GM10248 (cell line): Measurements from ENCODE around the gene VPS35.

Experiments
- CTCF ChIA-PET: fragments of 300-600 bp; sonication (Branson Sonifier 250); formaldehyde crosslinking; extraction: SDS; loops from one replicate; lab custom pipeline; 2021; ENCODE audit warnings: antibody characterized with exemption; lab: Yijun Ruan, JAX
- POLR2A ChIA-PET: fragments of 350-650 bp; sonication (Branson Sonifier 250); formaldehyde crosslinking; extraction: SDS; loops from one replicate; lab custom pipeline; 2020; ENCODE audit warnings: antibody characterized with exemption; lab: Yijun Ruan, JAX
- DNase-seq: peaks from one replicate; pipeline ENCODE4 v3.0.0; 2012; ENCODE audit errors: extremely low spot score
- TF ChIP-seq, protein P1 (sequence below): IDR thresholded peaks from 2 replicates; pipeline ENCODE4 v1.5.1; 2012; ENCODE audit warnings: mild to moderate bottlenecking, low read depth; ENCODE audit errors: extremely low read depth, missing control alignments, control extremely low read depth

Gene VPS35

DNA sequence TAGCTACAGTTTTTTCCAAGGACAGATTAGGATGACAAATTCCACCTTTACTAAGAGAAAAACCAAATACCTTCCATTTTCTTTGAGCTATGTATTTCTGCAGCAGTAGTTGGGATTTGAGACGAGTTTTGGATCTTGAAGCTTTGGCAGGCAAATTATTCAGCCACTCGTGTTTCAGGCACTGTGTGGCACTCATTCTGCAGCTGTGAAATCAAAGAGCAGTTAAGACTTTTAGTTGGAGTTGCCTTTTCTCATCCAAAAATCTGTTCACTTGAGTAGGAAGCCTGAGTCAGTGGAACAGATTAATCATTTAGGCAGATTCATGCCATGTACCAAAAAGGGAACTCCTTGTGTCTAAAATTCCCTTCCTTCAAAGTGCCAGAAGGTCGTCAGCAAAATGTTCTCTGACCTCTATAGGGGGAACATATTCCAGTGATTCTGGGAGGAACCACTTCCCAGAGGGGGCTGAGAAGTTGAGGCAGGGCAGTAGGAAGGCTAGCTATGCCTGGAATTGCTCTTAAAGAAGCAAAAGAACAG is 20.6 kb upstream of the VPS35 start:
- CTCF ChIA-PET = interaction anchor here (0.9 to 2.2 kb wide), 5 partner anchors 10 to 19 kb away, joined by 3 to 9 read pairs (median 5); no protein-coding TSS in a partner anchor
- DNase-seq = no peak
- TF ChIP-seq, protein P1, sequence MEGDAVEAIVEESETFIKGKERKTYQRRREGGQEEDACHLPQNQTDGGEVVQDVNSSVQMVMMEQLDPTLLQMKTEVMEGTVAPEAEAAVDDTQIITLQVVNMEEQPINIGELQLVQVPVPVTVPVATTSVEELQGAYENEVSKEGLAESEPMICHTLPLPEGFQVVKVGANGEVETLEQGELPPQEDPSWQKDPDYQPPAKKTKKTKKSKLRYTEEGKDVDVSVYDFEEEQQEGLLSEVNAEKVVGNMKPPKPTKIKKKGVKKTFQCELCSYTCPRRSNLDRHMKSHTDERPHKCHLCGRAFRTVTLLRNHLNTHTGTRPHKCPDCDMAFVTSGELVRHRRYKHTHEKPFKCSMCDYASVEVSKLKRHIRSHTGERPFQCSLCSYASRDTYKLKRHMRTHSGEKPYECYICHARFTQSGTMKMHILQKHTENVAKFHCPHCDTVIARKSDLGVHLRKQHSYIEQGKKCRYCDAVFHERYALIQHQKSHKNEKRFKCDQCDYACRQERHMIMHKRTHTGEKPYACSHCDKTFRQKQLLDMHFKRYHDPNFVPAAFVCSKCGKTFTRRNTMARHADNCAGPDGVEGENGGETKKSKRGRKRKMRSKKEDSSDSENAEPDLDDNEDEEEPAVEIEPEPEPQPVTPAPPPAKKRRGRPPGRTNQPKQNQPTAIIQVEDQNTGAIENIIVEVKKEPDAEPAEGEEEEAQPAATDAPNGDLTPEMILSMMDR = no peak
- POLR2A ChIA-PET = no interaction called here

DNA sequence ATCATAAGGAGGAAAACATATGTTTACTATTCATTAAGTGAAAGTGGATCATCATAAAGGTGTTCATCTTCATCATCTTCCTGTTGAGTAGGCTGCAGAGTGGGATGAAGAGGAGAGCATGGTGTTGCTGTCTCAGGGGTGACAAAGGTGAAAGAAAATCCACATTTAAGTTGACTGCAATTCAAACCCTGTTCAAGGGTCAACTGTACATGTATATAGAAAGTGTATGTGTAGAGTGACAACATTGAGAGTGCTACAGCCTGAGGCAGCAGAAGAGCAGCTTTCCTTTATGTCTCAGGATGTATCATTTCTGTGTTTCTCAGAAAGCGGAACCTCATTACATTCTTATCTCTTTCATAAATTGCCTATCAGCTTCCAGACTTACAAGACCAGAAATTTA is 17.7 kb upstream of the VPS35 start:
- POLR2A ChIA-PET = no interaction called here
- TF ChIP-seq, protein P1 = no peak
- CTCF ChIA-PET = interaction anchor here (0.8 to 1.2 kb wide), 2 partner anchors 15 to 202 kb away, joined by 3 to 6 read pairs; no protein-coding TSS in a partner anchor
- no peak for DNase-seq

DNA sequence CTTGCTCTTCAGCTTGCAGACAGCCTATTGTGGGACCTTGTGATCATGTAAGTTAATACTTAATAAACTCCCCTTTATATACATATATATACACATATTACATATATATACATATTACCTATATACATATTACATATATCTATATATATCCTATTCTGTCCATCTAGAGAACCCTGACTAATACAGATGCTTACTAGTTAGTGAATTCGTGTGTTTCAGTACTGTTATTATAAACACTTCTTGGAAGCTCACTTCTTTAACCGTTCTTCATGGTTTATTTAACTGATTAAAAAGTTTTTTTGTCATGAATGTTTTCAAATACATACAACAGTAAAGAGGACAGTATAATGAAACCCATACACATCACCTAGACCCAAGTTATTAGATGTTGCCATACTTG is 13.1 kb upstream of the VPS35 start:
- TF ChIP-seq, protein P1 = no peak
- ChIA-PET POLR2A (no interaction called here), CTCF (no interaction called here)
- DNase-seq = no peak

DNA sequence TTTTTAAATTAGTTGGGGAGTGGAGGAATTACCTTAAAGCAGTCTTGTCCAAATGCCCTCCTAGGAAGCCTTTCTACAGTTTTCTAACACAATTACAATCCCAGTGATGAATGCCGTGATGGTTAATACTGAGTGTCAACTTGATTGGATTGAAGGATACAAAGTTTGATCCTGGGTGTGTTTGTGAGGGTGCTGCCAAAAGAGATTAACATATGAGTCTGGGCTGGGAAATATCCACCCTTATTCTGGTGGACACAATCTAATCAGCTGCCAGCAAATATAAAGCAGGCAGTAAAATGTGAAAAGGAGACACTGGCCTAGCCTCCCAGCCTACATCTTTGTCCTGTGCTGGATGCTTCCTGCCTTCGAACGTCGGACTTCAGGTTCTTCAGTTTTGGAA is 12.6 kb upstream of the VPS35 start:
- CTCF ChIA-PET = no interaction called here
- TF ChIP-seq, protein P1 = no peak
- no peak for DNase-seq
- POLR2A ChIA-PET = no interaction called here

DNA sequence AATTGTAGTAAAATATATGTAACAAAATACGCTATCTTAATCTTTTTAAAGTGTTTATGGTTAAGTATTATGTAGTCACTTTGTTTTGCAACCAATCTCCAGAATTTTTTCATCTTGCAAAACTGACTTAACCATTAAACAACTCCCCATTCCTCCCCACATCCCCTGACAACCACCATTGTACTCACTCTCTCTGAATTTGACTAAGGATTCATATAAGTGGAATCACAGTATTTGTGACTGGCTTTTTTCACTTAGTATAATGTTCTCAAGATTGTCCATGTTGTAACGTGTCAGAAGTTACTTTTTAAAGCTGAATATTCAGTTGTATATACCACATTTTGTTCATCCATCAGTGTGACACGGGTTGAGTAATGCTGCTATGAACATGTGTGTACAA is 11.1 kb upstream of the VPS35 start:
- CTCF ChIA-PET = interaction anchor here (2.1 kb wide), 1 partner anchor 9 kb away, joined by 9 read pairs; no protein-coding TSS in a partner anchor
- POLR2A ChIA-PET = no interaction called here

DNA sequence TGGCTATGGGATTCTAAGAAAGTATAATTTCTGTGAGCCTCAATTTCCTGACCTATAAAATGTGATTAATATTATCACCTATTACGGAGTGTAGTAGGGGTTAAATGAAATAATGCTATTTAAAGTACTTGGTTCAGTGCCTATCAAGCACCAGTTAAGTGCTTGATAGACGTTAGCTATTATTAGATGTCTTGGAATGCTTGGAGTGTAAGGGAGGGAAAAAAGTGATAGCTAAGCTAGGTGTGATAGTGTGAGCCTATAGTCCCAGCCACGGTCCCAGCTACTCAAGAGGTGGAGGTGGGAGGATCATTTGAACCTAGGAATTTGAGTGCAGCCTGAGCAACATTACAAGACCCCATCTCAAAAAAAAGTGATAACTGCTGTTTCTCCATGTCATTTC is 8.0 kb upstream of the VPS35 start:
- no peak for DNase-seq
- ChIA-PET CTCF (interaction anchor here (1.0 to 3.9 kb wide), 5 partner anchors 8 to 105 kb away, joined by 3 to 21 read pairs (median 3); no protein-coding TSS in a partner anchor), POLR2A (no interaction called here)
- TF ChIP-seq, protein P1 = no peak

More for the DNA sequence above, 11.1 kb upstream of the VPS35 start:
- TF ChIP-seq, protein P1 = no peak
- DNase-seq = no peak

DNA sequence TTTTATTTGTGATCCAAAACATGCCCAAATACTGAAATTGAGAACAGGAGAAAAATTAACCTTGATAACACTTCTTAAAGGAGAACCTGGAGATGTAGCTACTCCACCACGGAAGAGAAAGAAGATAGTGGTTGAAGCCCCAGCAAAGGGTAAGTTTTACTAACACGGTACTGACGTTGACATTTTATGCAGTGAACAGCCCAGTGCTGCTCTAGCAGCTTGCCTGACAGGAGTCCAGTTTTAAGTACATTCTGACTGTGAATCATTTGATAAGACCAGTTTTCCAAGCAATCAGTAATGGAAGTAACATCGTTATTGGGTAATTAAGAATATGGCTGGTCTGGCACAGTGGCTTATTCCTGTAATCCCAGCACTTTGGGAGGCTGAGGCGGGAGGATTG is 7.0 kb upstream of the VPS35 start:
- no peak for DNase-seq
- CTCF ChIA-PET = interaction anchor here (1.0 to 3.9 kb wide), 4 partner anchors 9 to 158 kb away, joined by 3 to 21 read pairs (median 3); no protein-coding TSS in a partner anchor
- TF ChIP-seq, protein P1 = no peak
- POLR2A ChIA-PET = no interaction called here
